Measurements from ENCODE around the gene OLFML3.

DNA sequence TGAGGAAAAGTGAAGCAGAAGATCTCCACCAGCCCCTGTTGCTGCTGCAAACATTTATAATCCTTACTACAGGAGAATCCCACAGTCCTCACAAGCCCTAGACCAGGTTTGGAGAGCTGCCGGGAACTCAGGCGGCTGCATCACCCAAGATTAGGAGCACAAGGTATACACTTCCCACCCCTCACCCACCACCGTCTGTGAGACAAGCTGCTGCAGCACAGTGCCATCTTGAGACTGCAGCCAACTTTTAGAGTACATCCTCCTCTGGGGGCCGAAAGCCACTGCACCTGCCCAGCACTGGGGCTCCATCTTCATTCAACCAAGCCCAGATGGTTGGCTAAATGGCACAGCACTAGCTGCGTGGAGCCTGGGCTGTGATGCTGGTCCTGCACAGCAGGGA is 13.8 kb downstream of the OLFML3 start:
- TF ChIP-seq, protein P1, sequence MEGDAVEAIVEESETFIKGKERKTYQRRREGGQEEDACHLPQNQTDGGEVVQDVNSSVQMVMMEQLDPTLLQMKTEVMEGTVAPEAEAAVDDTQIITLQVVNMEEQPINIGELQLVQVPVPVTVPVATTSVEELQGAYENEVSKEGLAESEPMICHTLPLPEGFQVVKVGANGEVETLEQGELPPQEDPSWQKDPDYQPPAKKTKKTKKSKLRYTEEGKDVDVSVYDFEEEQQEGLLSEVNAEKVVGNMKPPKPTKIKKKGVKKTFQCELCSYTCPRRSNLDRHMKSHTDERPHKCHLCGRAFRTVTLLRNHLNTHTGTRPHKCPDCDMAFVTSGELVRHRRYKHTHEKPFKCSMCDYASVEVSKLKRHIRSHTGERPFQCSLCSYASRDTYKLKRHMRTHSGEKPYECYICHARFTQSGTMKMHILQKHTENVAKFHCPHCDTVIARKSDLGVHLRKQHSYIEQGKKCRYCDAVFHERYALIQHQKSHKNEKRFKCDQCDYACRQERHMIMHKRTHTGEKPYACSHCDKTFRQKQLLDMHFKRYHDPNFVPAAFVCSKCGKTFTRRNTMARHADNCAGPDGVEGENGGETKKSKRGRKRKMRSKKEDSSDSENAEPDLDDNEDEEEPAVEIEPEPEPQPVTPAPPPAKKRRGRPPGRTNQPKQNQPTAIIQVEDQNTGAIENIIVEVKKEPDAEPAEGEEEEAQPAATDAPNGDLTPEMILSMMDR (conservative IDR thresholded peaks at IDR 0.05; ENCODE audit: low read depth, low read length): no peak
- no peak for TF ChIP-seq EZH2phosphoT487 (IDR thresholded peaks at IDR 0.05; ENCODE audit: borderline replicate concordance, low read length)

All from PC-3 (cell line).